ENCODE data around the gene SCGN.

The SCGN gene

DNA sequence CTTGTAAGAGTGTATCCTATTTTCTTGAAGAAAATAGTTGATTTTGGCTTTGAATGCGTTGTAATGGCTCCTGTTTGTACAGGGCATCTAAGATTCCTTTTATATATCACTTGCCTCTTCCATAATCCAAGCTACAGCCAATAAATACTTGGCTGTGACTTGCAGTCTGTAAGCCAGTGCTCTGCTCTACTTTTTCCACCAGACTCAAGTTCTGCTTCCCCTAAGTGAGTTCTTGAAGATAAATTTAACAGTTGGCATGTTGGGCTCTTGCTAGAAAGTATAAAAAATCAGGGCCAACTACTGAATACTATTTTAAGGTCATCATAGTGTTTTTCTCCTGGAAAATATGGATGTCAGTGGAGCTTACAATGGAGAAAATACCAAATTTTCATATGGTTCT is 36.5 kb upstream of the SCGN start:
- H2BK12ac ChIP-seq (ENCODE audit: low read length in 2 of 2): no peak overlapping the region
- H3K36me3 ChIP-seq (ENCODE audit: control insufficient read depth in 1 of 2, insufficient read depth in 2 of 2, low read depth in 1 of 2, low read length in 2 of 2): peaks cover 4 to 35% of the 10 kb centered on the region in 2 experiments
- H2AK5ac ChIP-seq (ENCODE audit: low read length, severe bottlenecking): no peak overlapping the region
- H3K4ac ChIP-seq (ENCODE audit: low read depth in 1 of 2, low read length in 2 of 2): no peak overlapping the region
- H3K4me1 ChIP-seq (ENCODE audit: control insufficient read depth, insufficient read depth, low read depth, low read length): no peaks in the 10 kb centered on the region
- no peak overlapping the region for H2BK5ac ChIP-seq (ENCODE audit: low read depth, low read length, poor library complexity, severe bottlenecking)
- no peak overlapping the region for H4K91ac ChIP-seq (ENCODE audit: low read length)
- H3K27ac ChIP-seq (ENCODE audit: low read length, poor library complexity, severe bottlenecking): no peak overlapping the region
- H3K79me1 ChIP-seq (replicated peaks; ENCODE audit: low read length, poor library complexity, severe bottlenecking): peaks cover 3% of the 10 kb centered on the region
- DNase-seq: no peak
- H3K9ac ChIP-seq (ENCODE audit: low read length): no peak overlapping the region
- no peak overlapping the region for H3K4me3 ChIP-seq (ENCODE audit: insufficient read depth in 1 of 2, low read depth in 1 of 2, low read length in 2 of 2)
- no peak overlapping the region for H3K23ac ChIP-seq (ENCODE audit: low read length in 2 of 2)
- H3K27me3 ChIP-seq (ENCODE audit: control insufficient read depth in 1 of 2, insufficient read depth in 1 of 2, low read length in 2 of 2): no peaks in the 10 kb centered on the region
- H2BK15ac ChIP-seq (ENCODE audit: low read depth, poor library complexity, severe bottlenecking): no peak overlapping the region
- no peak overlapping the region for H3K14ac ChIP-seq (ENCODE audit: low read length in 2 of 2)
- H2BK120ac ChIP-seq (ENCODE audit: low read depth, low read length): no peak overlapping the region
- no peak overlapping the region for H3K4me2 ChIP-seq (ENCODE audit: low read length, poor library complexity, severe bottlenecking)
- H4K8ac ChIP-seq (ENCODE audit: low read length): no peak overlapping the region
- no peaks in the 10 kb centered on the region for H3K9me3 ChIP-seq (ENCODE audit: control insufficient read depth, low read length)
- no CpG with 5 or more reads among the region's 1 CpG for WGBS
- no peak overlapping the region for H2AFZ ChIP-seq (ENCODE audit: low read depth, low read length)
- no peak overlapping the region for H3K18ac ChIP-seq (ENCODE audit: low read depth in 1 of 2, low read length in 2 of 2)

DNA sequence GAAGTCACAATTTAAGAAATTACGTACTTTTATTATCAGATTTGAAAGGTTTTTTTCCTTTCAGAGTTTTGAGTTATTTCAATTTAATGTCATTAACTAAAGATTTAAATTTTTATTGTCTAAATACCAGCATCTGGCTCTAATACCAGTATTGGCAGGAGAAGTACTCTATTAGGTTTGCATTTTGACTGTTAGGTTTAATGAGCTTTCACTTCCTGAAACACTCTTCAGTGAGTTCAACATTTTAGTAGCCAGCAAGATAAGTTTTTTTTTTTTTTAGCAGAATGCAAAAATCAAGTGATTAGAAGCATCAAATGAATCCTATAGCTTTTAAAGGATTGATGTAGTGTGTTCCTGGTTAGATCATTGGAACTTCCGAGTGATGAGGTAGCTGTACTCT is 34.0 kb upstream of the SCGN start:
- H3K79me1 ChIP-seq (replicated peaks; ENCODE audit: low read length, poor library complexity, severe bottlenecking): peaks cover 2% of the 10 kb centered on the region
- H3K4me1 ChIP-seq (ENCODE audit: control insufficient read depth, insufficient read depth, low read depth, low read length): no peaks in the 10 kb centered on the region
- H3K9me3 ChIP-seq (ENCODE audit: control insufficient read depth, low read length): no peaks in the 10 kb centered on the region
- H3K18ac ChIP-seq (ENCODE audit: low read depth in 1 of 2, low read length in 2 of 2): no peak overlapping the region
- WGBS: 67% methylated on average over 1 of the region's 2 CpGs
- no peak overlapping the region for H4K91ac ChIP-seq (ENCODE audit: low read length)
- no peak overlapping the region for H2AFZ ChIP-seq (ENCODE audit: low read depth, low read length)
- H3K23ac ChIP-seq (ENCODE audit: low read length in 2 of 2): no peak overlapping the region
- no peak overlapping the region for H2BK12ac ChIP-seq (ENCODE audit: low read length in 2 of 2)
- no peak overlapping the region for H3K4me2 ChIP-seq (ENCODE audit: low read length, poor library complexity, severe bottlenecking)
- H3K4me3 ChIP-seq (ENCODE audit: insufficient read depth in 1 of 2, low read depth in 1 of 2, low read length in 2 of 2): no peak overlapping the region
- no peak overlapping the region for H2BK5ac ChIP-seq (ENCODE audit: low read depth, low read length, poor library complexity, severe bottlenecking)
- no peak overlapping the region for H3K27ac ChIP-seq (ENCODE audit: low read length, poor library complexity, severe bottlenecking)
- no peak overlapping the region for H3K4ac ChIP-seq (ENCODE audit: low read depth in 1 of 2, low read length in 2 of 2)
- H2BK15ac ChIP-seq (ENCODE audit: low read depth, poor library complexity, severe bottlenecking): no peak overlapping the region
- no peak overlapping the region for H3K9ac ChIP-seq (ENCODE audit: low read length)
- no peak overlapping the region for H2BK120ac ChIP-seq (ENCODE audit: low read depth, low read length)
- peaks cover 9 to 34% of the 10 kb centered on the region in 2 experiments for H3K36me3 ChIP-seq (ENCODE audit: control insufficient read depth in 1 of 2, insufficient read depth in 2 of 2, low read depth in 1 of 2, low read length in 2 of 2)
- H4K8ac ChIP-seq (ENCODE audit: low read length): no peak overlapping the region
- no peak overlapping the region for H2AK5ac ChIP-seq (ENCODE audit: low read length, severe bottlenecking)
- no peak for DNase-seq
- H3K27me3 ChIP-seq (ENCODE audit: control insufficient read depth in 1 of 2, insufficient read depth in 1 of 2, low read length in 2 of 2): no peaks in the 10 kb centered on the region
- H3K14ac ChIP-seq (ENCODE audit: low read length in 2 of 2): no peak overlapping the region

DNA sequence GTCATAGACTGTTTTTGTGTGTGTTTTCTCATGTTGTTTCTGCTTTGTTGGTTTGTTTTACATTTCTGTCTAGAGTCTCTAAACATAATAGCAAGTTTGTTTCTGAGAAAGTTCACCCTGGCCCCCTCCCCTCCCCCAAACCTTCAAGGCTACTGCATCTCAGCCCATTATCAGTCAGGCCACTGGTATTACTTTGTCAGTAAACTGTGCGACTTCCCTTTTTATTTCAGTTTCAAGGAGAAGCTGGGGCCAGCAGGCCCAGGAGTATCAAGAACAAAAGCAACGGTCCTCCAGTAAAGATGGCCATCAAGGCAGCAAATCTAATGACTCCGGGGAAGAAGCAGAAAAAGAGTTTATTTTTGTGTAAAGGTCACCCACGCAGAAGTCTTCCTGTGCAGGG is 32.8 kb upstream of the SCGN start:
- Histone ChIP-seq H4K8ac (ENCODE audit: low read length) (no peak overlapping the region), H3K4ac (ENCODE audit: low read depth in 1 of 2, low read length in 2 of 2) (no peak overlapping the region), H4K91ac (ENCODE audit: low read length) (no peak overlapping the region), H3K4me1 (ENCODE audit: control insufficient read depth, insufficient read depth, low read depth, low read length) (no peaks in the 10 kb centered on the region), H3K4me2 (ENCODE audit: low read length, poor library complexity, severe bottlenecking) (no peak overlapping the region), H2BK120ac (ENCODE audit: low read depth, low read length) (no peak overlapping the region), H2AK5ac (ENCODE audit: low read length, severe bottlenecking) (no peak overlapping the region), H3K79me1 (replicated peaks; ENCODE audit: low read length, poor library complexity, severe bottlenecking) (peaks cover 2% of the 10 kb centered on the region), H3K27ac (ENCODE audit: low read length, poor library complexity, severe bottlenecking) (no peak overlapping the region), H3K23ac (ENCODE audit: low read length in 2 of 2) (no peak overlapping the region), H3K9me3 (ENCODE audit: control insufficient read depth, low read length) (no peaks in the 10 kb centered on the region), H3K18ac (ENCODE audit: low read depth in 1 of 2, low read length in 2 of 2) (no peak overlapping the region), H2BK12ac (ENCODE audit: low read length in 2 of 2) (no peak overlapping the region), H2AFZ (ENCODE audit: low read depth, low read length) (no peak overlapping the region), H3K27me3 (ENCODE audit: control insufficient read depth in 1 of 2, insufficient read depth in 1 of 2, low read length in 2 of 2) (no peaks in the 10 kb centered on the region), H2BK5ac (ENCODE audit: low read depth, low read length, poor library complexity, severe bottlenecking) (no peak overlapping the region), H3K4me3 (ENCODE audit: insufficient read depth in 1 of 2, low read depth in 1 of 2, low read length in 2 of 2) (no peak overlapping the region), H3K14ac (ENCODE audit: low read length in 2 of 2) (no peak overlapping the region), H3K36me3 (ENCODE audit: control insufficient read depth in 1 of 2, insufficient read depth in 2 of 2, low read depth in 1 of 2, low read length in 2 of 2) (peaks cover 7 to 29% of the 10 kb centered on the region in 2 experiments), H2BK15ac (ENCODE audit: low read depth, poor library complexity, severe bottlenecking) (no peak overlapping the region), H3K9ac (ENCODE audit: low read length) (no peak overlapping the region)
- DNase-seq: no peak
- 85% methylated on average over 4 of the region's 4 CpGs for WGBS

DNA sequence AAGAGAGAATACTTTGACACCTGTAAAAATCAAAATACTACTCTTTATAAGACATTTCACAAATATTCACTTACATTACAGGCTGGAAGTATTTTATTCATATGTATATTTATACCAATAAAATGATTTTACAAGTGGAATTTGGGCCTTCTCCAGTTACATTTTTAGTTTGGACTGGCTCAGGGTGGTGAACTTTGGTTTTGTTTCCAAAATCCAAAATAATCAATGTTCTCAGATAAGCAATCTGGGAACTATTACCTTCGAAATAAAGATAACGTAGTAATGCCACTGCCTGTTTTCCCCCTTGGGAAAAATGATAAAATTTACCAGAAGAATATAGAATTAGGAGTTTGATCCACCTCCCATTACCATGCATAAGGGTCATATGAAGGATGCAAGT is 31.6 kb upstream of the SCGN start:
- Histone ChIP-seq H3K4me3 (ENCODE audit: insufficient read depth in 1 of 2, low read depth in 1 of 2, low read length in 2 of 2) (no peak overlapping the region), H3K9ac (ENCODE audit: low read length) (no peak overlapping the region), H3K36me3 (ENCODE audit: control insufficient read depth in 1 of 2, insufficient read depth in 2 of 2, low read depth in 1 of 2, low read length in 2 of 2) (peaks cover 7 to 25% of the 10 kb centered on the region in 2 experiments), H2BK120ac (ENCODE audit: low read depth, low read length) (no peak overlapping the region), H2AK5ac (ENCODE audit: low read length, severe bottlenecking) (no peak overlapping the region), H3K4me1 (ENCODE audit: control insufficient read depth, insufficient read depth, low read depth, low read length) (no peaks in the 10 kb centered on the region), H3K14ac (ENCODE audit: low read length in 2 of 2) (no peak overlapping the region), H3K4ac (ENCODE audit: low read depth in 1 of 2, low read length in 2 of 2) (no peak overlapping the region), H2BK12ac (ENCODE audit: low read length in 2 of 2) (no peak overlapping the region), H3K18ac (ENCODE audit: low read depth in 1 of 2, low read length in 2 of 2) (no peak overlapping the region), H4K91ac (ENCODE audit: low read length) (no peak overlapping the region), H2AFZ (ENCODE audit: low read depth, low read length) (no peak overlapping the region), H3K23ac (ENCODE audit: low read length in 2 of 2) (no peak overlapping the region), H3K27me3 (ENCODE audit: control insufficient read depth in 1 of 2, insufficient read depth in 1 of 2, low read length in 2 of 2) (no peaks in the 10 kb centered on the region), H3K9me3 (ENCODE audit: control insufficient read depth, low read length) (no peaks in the 10 kb centered on the region), H3K27ac (ENCODE audit: low read length, poor library complexity, severe bottlenecking) (no peak overlapping the region), H3K4me2 (ENCODE audit: low read length, poor library complexity, severe bottlenecking) (no peak overlapping the region), H4K8ac (ENCODE audit: low read length) (no peak overlapping the region), H3K79me1 (replicated peaks; ENCODE audit: low read length, poor library complexity, severe bottlenecking) (peaks cover 2% of the 10 kb centered on the region), H2BK15ac (ENCODE audit: low read depth, poor library complexity, severe bottlenecking) (no peak overlapping the region), H2BK5ac (ENCODE audit: low read depth, low read length, poor library complexity, severe bottlenecking) (no peak overlapping the region)
- no CpG with 5 or more reads among the region's 2 CpGs for WGBS
- DNase-seq: no peak
